BE2C (cell line): ENCODE results near the gene PTH1R.

Source experiments
- DNase-seq: peaks from one replicate; pipeline ENCODE4 v3.0.0-alpha.2; 2020
- H3K27me3 ChIP-seq: fragments of 250-450 bp; sonication (Bioruptor Pico); 2 replicates; pipeline ENCODE4 v1.5.1; 2020; ENCODE audit warnings: mild to moderate bottlenecking
- H3K36me3 ChIP-seq: fragments of 250-450 bp; sonication (Bioruptor Pico); 2 replicates; pipeline ENCODE4 v1.5.1; 2020; ENCODE audit warnings: mild to moderate bottlenecking
- H3K4me1 ChIP-seq: fragments of 250-450 bp; sonication (Bioruptor Pico); 2 replicates; pipeline ENCODE4 v1.5.1; 2020
- H3K4me3 ChIP-seq: 2 replicates; pipeline ENCODE4 v1.5.1; 2011; ENCODE audit warnings: low read depth, low read length
- H3K9me3 ChIP-seq: fragments of 250-450 bp; sonication (Bioruptor Pico); 2 replicates; pipeline ENCODE4 v1.5.1; 2020
- TF ChIP-seq, protein P1 (sequence below): IDR thresholded peaks from 2 replicates; pipeline ENCODE4 v1.5.1; 2012; ENCODE audit warnings: mild to moderate bottlenecking, low read depth, low read length

Gene PTH1R

DNA sequence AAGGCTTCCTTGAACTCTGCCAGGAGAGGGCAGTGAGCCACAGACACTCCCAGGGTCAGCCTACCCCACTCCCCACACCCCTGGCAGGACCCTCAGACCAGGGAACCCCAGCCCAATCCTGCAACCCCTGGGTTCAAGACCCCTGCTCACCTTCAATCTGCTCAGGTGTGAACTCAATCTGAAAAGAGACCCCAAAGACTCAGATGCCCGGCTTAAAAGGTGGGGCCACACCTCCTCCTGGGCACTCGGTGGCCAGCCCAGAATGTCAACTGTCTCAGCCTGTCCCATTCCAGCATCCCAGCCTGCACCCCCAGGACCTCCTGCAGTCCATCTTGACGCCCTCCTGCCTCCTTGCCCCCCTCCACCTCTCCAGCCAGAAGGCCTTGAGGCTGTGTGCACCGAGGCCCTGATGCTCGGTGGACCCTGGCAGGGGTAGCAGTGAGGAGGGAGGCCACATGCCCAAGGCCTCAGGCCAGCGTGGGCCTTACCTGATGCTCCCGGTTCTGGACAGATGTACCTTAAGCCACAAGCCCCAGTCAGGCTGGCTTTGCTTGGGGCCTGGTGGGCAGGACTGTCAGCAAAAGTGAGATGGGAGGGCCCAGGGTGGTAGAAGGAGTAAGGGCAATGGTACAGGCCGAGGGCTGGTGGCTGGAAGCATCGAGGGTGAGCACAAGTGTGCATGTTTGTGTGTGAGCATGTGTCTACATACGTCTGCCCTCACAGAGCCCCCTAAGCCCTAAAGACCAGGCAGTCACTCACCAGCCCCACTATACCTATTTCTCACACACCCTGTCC lies 16.5 kb upstream of the PTH1R start:
- Histone ChIP-seq H3K36me3 (no peaks in the 10 kb centered on the region), H3K27me3 (no peaks in the 10 kb centered on the region), H3K4me1 (no peaks in the 10 kb centered on the region), H3K9me3 (no peaks in the 10 kb centered on the region), H3K4me3 (no peak overlapping the region)
- DNase-seq = peak; percentile 1
- TF ChIP-seq, protein P1, sequence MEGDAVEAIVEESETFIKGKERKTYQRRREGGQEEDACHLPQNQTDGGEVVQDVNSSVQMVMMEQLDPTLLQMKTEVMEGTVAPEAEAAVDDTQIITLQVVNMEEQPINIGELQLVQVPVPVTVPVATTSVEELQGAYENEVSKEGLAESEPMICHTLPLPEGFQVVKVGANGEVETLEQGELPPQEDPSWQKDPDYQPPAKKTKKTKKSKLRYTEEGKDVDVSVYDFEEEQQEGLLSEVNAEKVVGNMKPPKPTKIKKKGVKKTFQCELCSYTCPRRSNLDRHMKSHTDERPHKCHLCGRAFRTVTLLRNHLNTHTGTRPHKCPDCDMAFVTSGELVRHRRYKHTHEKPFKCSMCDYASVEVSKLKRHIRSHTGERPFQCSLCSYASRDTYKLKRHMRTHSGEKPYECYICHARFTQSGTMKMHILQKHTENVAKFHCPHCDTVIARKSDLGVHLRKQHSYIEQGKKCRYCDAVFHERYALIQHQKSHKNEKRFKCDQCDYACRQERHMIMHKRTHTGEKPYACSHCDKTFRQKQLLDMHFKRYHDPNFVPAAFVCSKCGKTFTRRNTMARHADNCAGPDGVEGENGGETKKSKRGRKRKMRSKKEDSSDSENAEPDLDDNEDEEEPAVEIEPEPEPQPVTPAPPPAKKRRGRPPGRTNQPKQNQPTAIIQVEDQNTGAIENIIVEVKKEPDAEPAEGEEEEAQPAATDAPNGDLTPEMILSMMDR = no peak

DNA sequence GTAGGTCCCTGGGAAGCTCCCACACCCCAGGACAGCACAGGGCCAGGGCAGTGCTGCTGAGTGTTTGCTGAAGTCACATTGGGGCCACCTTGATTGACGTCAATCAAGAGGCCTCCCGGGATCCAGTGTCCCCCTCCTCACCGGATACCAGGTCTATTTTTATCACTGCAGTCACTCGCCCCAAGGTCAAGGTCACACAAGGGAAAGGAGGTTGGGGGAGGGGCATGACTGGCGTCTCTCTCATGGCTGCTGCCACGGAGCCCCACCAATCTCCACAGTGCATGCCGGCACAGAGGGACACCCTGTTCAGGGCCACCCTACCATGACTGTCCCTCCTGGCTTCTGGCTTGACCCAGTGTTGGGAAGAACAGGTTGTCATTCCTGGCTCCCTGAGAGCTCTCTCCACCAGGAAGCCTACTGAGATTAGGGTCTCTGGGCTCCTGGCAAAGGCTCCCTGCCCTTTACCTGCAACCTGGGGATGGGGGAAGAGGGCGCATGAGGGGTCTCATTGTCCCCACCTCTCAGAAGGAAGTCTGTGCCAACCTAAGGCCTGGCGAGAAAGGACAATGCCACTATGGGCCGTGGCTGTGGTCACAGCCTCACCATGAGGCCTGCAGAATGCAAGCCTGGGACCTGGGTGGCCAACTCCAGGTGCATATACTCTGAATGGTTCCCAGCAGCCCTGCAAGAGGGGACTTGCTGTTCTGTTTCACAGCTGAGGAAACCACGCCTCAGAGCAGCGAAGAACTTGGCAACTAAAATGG lies 15.7 kb upstream of the PTH1R start:
- no peak overlapping the region for H3K4me3 ChIP-seq
- no peaks in the 10 kb centered on the region for H3K36me3 ChIP-seq
- H3K9me3 ChIP-seq = no peaks in the 10 kb centered on the region
- no peak for DNase-seq
- no peaks in the 10 kb centered on the region for H3K4me1 ChIP-seq
- no peaks in the 10 kb centered on the region for H3K27me3 ChIP-seq
- TF ChIP-seq, protein P1 = no peak

DNA sequence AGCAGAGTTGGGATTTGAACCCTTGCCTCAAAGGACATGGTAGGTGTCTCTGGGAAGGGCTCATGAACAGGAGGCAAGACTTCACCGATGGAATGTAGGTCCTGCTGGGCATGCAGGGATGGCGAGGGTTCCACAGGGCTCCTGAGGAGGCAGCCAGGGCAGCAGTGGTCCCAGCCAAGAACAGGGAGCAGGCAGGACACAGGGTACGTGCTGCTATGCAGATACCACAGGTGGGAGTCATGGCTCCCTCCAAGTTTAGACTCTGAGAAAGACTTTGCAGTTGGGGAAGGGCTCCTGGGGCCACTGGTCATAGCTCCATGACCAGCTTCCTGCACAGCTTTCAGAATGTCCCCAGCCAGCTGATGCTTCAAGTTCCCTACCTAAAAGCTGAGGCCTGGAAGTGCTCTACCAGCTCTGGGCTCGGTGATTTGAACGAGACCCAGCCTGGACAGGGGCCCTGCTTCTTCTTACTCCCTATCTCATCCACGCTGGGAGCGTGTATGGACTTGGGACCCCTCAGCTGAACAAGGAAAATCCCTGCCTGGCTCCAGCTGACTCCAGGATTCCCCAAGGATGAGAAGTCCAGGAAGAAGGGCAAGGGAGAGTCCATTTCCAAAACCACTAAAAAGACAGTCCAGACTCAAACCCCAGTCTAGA lies 15.0 kb upstream of the PTH1R start:
- Histone ChIP-seq H3K9me3 (no peaks in the 10 kb centered on the region), H3K27me3 (no peaks in the 10 kb centered on the region), H3K36me3 (no peaks in the 10 kb centered on the region), H3K4me1 (no peaks in the 10 kb centered on the region), H3K4me3 (no peak overlapping the region)
- TF ChIP-seq, protein P1 = no peak
- DNase-seq = no peak

DNA sequence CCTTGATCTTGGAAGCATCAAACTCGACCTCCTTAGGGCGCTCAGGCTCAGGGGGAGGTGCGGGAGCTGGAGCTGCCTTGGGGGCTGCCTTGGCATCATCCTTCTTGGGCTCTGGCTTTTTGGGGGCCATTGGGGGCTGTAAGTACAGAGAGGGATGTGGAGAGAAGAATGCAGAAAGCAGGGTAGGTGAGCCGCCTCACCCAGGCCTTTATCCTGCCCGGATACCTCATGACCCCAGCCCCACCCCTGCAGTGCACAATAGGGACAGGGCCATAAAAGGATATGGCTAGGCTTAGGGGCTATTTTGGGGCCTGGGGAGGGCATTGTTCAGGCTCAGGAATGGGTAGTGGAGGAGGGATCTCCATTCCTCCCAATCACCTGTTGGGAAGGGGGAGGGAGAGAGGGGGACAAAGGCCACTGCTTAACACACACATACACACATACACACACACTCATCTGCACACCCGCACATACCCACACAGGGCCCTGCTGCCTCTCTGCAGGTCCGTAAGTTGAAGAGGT lies 14.2 kb upstream of the PTH1R start, which contains the start of gene MYL3:
Gene MYL3 (minus strand): TSS at position 184 of the 522 bp plus-strand sequence. CDS start 54 bp downstream, at position 130.
- no peaks in the 10 kb centered on the region for H3K27me3 ChIP-seq
- H3K9me3 ChIP-seq = no peaks in the 10 kb centered on the region
- H3K4me3 ChIP-seq = no peak within 1 kb of the TSS
- TF ChIP-seq, protein P1 = no peak
- H3K4me1 ChIP-seq = no peaks in the 10 kb centered on the region
- H3K36me3 ChIP-seq = no peaks in the 10 kb centered on the region
- no peak for DNase-seq

DNA sequence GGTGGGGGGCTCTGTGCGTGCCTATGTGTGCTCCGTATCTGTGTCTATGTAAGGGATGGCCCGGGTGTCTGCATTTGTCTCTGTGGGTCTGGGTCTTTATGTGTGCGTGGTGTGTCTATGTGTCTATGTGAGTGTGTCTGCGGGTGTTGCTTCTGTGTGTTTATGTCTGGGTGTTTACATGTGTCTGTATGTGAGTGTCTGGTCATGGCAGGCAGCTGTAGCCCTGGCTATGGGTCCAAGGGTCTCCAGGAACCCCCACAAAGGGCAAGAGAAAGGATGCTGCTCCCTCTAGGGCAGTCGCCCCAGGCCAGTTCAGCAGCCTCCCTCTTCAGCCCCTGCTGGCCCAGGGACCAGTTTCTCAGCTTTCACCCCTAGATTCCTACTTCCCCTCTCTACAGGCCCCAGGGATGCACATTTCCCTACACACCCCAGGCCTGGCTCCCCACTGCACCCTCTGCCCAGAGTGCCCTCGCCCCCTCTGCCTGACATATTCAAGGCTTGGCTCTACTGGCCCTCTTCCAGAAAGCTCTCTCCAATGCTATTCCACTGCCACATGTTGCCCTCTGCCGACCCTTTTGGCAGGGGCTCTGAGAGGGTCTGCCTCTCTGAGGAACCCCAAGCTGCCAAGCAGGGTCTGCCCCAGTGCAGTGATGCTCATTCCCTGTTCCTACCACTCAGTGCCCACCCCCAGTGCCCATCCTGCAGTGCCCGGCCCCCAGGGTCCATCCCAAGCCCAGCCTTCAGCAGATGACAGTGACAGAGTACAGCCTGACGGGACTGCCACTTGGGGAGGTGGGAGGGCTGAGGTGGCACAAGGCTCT lies 13.2 kb upstream of the PTH1R start:
- no peaks in the 10 kb centered on the region for H3K36me3 ChIP-seq
- no peak for DNase-seq
- H3K27me3 ChIP-seq = no peaks in the 10 kb centered on the region
- no peaks in the 10 kb centered on the region for H3K4me1 ChIP-seq
- TF ChIP-seq, protein P1 = no peak
- no peak overlapping the region for H3K4me3 ChIP-seq
- no peaks in the 10 kb centered on the region for H3K9me3 ChIP-seq
